Measurements from ENCODE around the gene TP53I13.

The TP53I13 gene

GRCh38 chr17:29581583-29582253, 13.2 kb downstream of the TP53I13 start:
- no peak for DNase-seq (ENCODE audit: low read depth)

GRCh38 chr17:29582254-29582765, 13.8 kb downstream of the TP53I13 start:
- DNase-seq (ENCODE audit: low read depth) = no peak

GRCh38 chr17:29582772-29583171, 14.3 kb downstream of the TP53I13 start:
- DNase-seq (ENCODE audit: low read depth) = no peak

- no peak for DNase-seq (ENCODE audit: low read depth)
Measured at GRCh38 chr17:29583324-29584248, 15.1 kb downstream of the TP53I13 start.

- DNase-seq (ENCODE audit: low read depth) = no peak
Measured at GRCh38 chr17:29584452-29585079, 16.1 kb downstream of the TP53I13 start.

GRCh38 chr17:29585080-29585751, 16.7 kb downstream of the TP53I13 start:
- no peak for DNase-seq (ENCODE audit: low read depth)

- DNase-seq (ENCODE audit: low read depth) = no peak
Measured at GRCh38 chr17:29586676-29587469, 18.4 kb downstream of the TP53I13 start.

GRCh38 chr17:29587591-29587990, 19.1 kb downstream of the TP53I13 start:
- DNase-seq (ENCODE audit: low read depth) = no peak

- no peak for DNase-seq (ENCODE audit: low read depth)
Measured at GRCh38 chr17:29588017-29588561, 19.6 kb downstream of the TP53I13 start.

- no peak for DNase-seq (ENCODE audit: low read depth)
Measured at GRCh38 chr17:29588562-29589411, 20.3 kb downstream of the TP53I13 start.

- peak; percentile 65 for DNase-seq (ENCODE audit: low read depth)
Measured at GRCh38 chr17:29589524-29590410, 21.3 kb downstream of the TP53I13 start, which contains the start of gene GIT1. GIT1 (minus strand) TSS chr17:29589648; CDS start chr17:29589378, 270 bp downstream.

- no peak for DNase-seq (ENCODE audit: low read depth)
Measured at GRCh38 chr17:29590411-29591145, 22.1 kb downstream of the TP53I13 start.

GRCh38 chr17:29591146-29591736, 22.7 kb downstream of the TP53I13 start:
- DNase-seq (ENCODE audit: low read depth) = no peak

- peak; percentile 69 for DNase-seq (ENCODE audit: low read depth)
Measured at GRCh38 chr17:29591737-29592608, 23.5 kb downstream of the TP53I13 start.

GRCh38 chr17:29592850-29593551, 24.5 kb downstream of the TP53I13 start, which contains the start of gene ANKRD13B:
ANKRD13B (plus strand) TSS chr17:29593132; CDS start chr17:29593622, 490 bp downstream.
- DNase-seq (ENCODE audit: low read depth) = no peak

Measured in fibroblast of the conjunctiva (primary cell).